Activated T-cell treated with anti-CD3 and anti-CD28 coated beads, Interleukin-2, amount 50 U/mL, for 4 hours (primary cell): Measurements from ENCODE around the gene NELL2. TPM values are rescaled to one million over a fixed set of nuclear protein-coding genes. Genes with fewer than 3 reads are reported as not detected.
"Not testable (repeated sequence)": the region's sequence is repeated elsewhere in the genome, so short reads cannot be mapped to it uniquely, and the experiment has no call there.

Experiments used
- ATAC-seq, 2 donors: fragments of 200-7000 bp; cut with Tn5 transposase; one replicate each; pipeline ENCODE4 v1.10.0; 2021
- DNase-seq: peaks from one replicate; pipeline ENCODE4 v3.0.0-alpha.2; 2020
- H3K27me3 Mint-ChIP-seq: one replicate; pipeline ENCODE4 v1.8.0; 2021; ENCODE audit warnings: low read depth, mixed read lengths
- H3K36me3 Mint-ChIP-seq: one replicate; pipeline ENCODE4 v1.8.0; 2022; ENCODE audit warnings: mixed read lengths; ENCODE audit not compliant: insufficient read depth
- H3K4me1 Mint-ChIP-seq: one replicate; pipeline ENCODE4 v1.8.0; 2021; ENCODE audit warnings: low read depth, mixed read lengths
- H3K4me3 Mint-ChIP-seq: one replicate; pipeline ENCODE4 v1.8.0; 2021; ENCODE audit warnings: mild to moderate bottlenecking, moderate library complexity, mixed read lengths
- H3K9me3 Mint-ChIP-seq: one replicate; pipeline ENCODE4 v1.8.0; 2021; ENCODE audit warnings: mixed read lengths
- total RNA-seq, 3 donors: library from RNA; stranded (reverse); gene quantifications; one replicate each; pipeline ENCODE4 v1.2.1, GENCODE V29; 2021

NELL2 gene
- total RNA-seq, 3 donors from 2014 or later = 19.9 to 32.0 (median 22.8) TPM

- no peak overlapping the region for H3K4me3 Mint-ChIP-seq
- H3K9me3 Mint-ChIP-seq = no peaks in the 10 kb centered on the region
- no peaks in the 10 kb centered on the region for H3K27me3 Mint-ChIP-seq
- H3K4me1 Mint-ChIP-seq = peaks cover 29% of the 10 kb centered on the region
- peaks cover 4% of the 10 kb centered on the region for H3K36me3 Mint-ChIP-seq
- DNase-seq (no peak), ATAC-seq (no peak)
These were observed 158.5 kb downstream of the NELL2 start for GRCh38 chr12:44717612-44718011.

GRCh38 chr12:44716711-44717110 lies 159.4 kb downstream of the NELL2 start:
- Mint-ChIP-seq H3K4me1 (peaks cover 26% of the 10 kb centered on the region), H3K9me3 (no peaks in the 10 kb centered on the region), H3K27me3 (no peaks in the 10 kb centered on the region), H3K4me3 (no peak overlapping the region), H3K36me3 (peaks cover 4% of the 10 kb centered on the region)
- DNase-seq = no peak
- ATAC-seq = no peak

- peaks cover 6% of the 10 kb centered on the region for H3K4me1 Mint-ChIP-seq
- H3K9me3 Mint-ChIP-seq = no peaks in the 10 kb centered on the region
- ATAC-seq (no peak), DNase-seq (no peak)
- H3K36me3 Mint-ChIP-seq = peaks cover 12% of the 10 kb centered on the region
- no peaks in the 10 kb centered on the region for H3K27me3 Mint-ChIP-seq
- H3K4me3 Mint-ChIP-seq = no peak overlapping the region
These were observed 164.4 kb downstream of the NELL2 start for GRCh38 chr12:44711736-44712135.

- DNase-seq (no peak), ATAC-seq (no peak)
- Mint-ChIP-seq H3K9me3 (no peaks in the 10 kb centered on the region), H3K4me3 (no peak overlapping the region), H3K4me1 (no peaks in the 10 kb centered on the region), H3K27me3 (no peaks in the 10 kb centered on the region), H3K36me3 (peaks cover 17% of the 10 kb centered on the region)
These were observed 166.9 kb downstream of the NELL2 start for GRCh38 chr12:44709166-44709565.

- no peaks in the 10 kb centered on the region for H3K4me1 Mint-ChIP-seq
- H3K4me3 Mint-ChIP-seq = no peak overlapping the region
- H3K27me3 Mint-ChIP-seq = no peaks in the 10 kb centered on the region
- H3K9me3 Mint-ChIP-seq = no peaks in the 10 kb centered on the region
- ATAC-seq = no peak
- H3K36me3 Mint-ChIP-seq = peaks cover 17% of the 10 kb centered on the region
- DNase-seq = no peak
These were observed 167.9 kb downstream of the NELL2 start for GRCh38 chr12:44708218-44708617.

- ATAC-seq = no peak
- Mint-ChIP-seq H3K27me3 (no peaks in the 10 kb centered on the region), H3K36me3 (peaks cover 39% of the 10 kb centered on the region), H3K9me3 (no peaks in the 10 kb centered on the region), H3K4me1 (peaks cover 6% of the 10 kb centered on the region), H3K4me3 (no peak overlapping the region)
- no peak for DNase-seq
These were observed 172.8 kb downstream of the NELL2 start for GRCh38 chr12:44703182-44703910.

- Mint-ChIP-seq H3K9me3 (no peaks in the 10 kb centered on the region), H3K4me1 (peaks cover 10% of the 10 kb centered on the region)
These were observed 178.6 kb downstream of the NELL2 start for GRCh38 chr12:44697511-44697910.

GRCh38 chr12:44696542-44696941 lies 179.6 kb downstream of the NELL2 start:
- ATAC-seq = no peak

More at GRCh38 chr12:44697511-44697910, 178.6 kb downstream of the NELL2 start:
- no peaks in the 10 kb centered on the region for H3K27me3 Mint-ChIP-seq
- DNase-seq (no peak), ATAC-seq (no peak)
- peaks cover 38% of the 10 kb centered on the region for H3K36me3 Mint-ChIP-seq
- H3K4me3 Mint-ChIP-seq = no peak overlapping the region

GRCh38 chr12:44694017-44694416 lies 182.1 kb downstream of the NELL2 start:
- ATAC-seq (no peak), DNase-seq (no peak)
- Mint-ChIP-seq H3K9me3 (peaks cover 4% of the 10 kb centered on the region), H3K36me3 (peaks cover 38% of the 10 kb centered on the region), H3K4me1 (peaks cover 5% of the 10 kb centered on the region), H3K27me3 (no peaks in the 10 kb centered on the region), H3K4me3 (no peak overlapping the region)

More at GRCh38 chr12:44696542-44696941, 179.6 kb downstream of the NELL2 start:
- Mint-ChIP-seq H3K4me1 (peaks cover 9% of the 10 kb centered on the region), H3K9me3 (no peaks in the 10 kb centered on the region), H3K36me3 (peaks cover 34% of the 10 kb centered on the region), H3K27me3 (no peaks in the 10 kb centered on the region), H3K4me3 (no peak overlapping the region)
- no peak for DNase-seq

- Mint-ChIP-seq H3K4me3 (no peak overlapping the region), H3K36me3 (peaks cover 43% of the 10 kb centered on the region), H3K4me1 (no peaks in the 10 kb centered on the region), H3K9me3 (peaks cover 9% of the 10 kb centered on the region), H3K27me3 (no peaks in the 10 kb centered on the region)
- ATAC-seq = no peak
- DNase-seq = no peak
These were observed 186.5 kb downstream of the NELL2 start for GRCh38 chr12:44689587-44689986.

GRCh38 chr12:44686821-44687432 lies 189.2 kb downstream of the NELL2 start:
- not testable (repeated sequence) for H3K27me3 Mint-ChIP-seq, H3K9me3 Mint-ChIP-seq, H3K4me1 Mint-ChIP-seq, DNase-seq, H3K4me3 Mint-ChIP-seq, ATAC-seq
- H3K36me3 Mint-ChIP-seq = peaks cover 44% of the 10 kb centered on the region

GRCh38 chr12:44677724-44678123 lies 198.4 kb downstream of the NELL2 start:
- Mint-ChIP-seq H3K36me3 (peaks cover 16% of the 10 kb centered on the region), H3K27me3 (no peaks in the 10 kb centered on the region), H3K4me3 (no peak overlapping the region), H3K9me3 (peaks cover 10% of the 10 kb centered on the region), H3K4me1 (peaks cover 2% of the 10 kb centered on the region)
- ATAC-seq (peak in 1 of 2 donors; percentile 18), DNase-seq (no peak)

- Mint-ChIP-seq H3K9me3 (peaks cover 25% of the 10 kb centered on the region), H3K4me1 (no peaks in the 10 kb centered on the region), H3K4me3 (no peak overlapping the region), H3K27me3 (no peaks in the 10 kb centered on the region), H3K36me3 (peaks cover 30% of the 10 kb centered on the region)
- no peak for ATAC-seq
- no peak for DNase-seq
These were observed 201.2 kb downstream of the NELL2 start for GRCh38 chr12:44674875-44675274.

GRCh38 chr12:44673811-44674210 lies 202.3 kb downstream of the NELL2 start:
- no peak overlapping the region for H3K4me3 Mint-ChIP-seq
- DNase-seq = no peak
- H3K9me3 Mint-ChIP-seq = peaks cover 27% of the 10 kb centered on the region
- peaks cover 30% of the 10 kb centered on the region for H3K36me3 Mint-ChIP-seq
- no peak for ATAC-seq
- H3K4me1 Mint-ChIP-seq = no peaks in the 10 kb centered on the region
- H3K27me3 Mint-ChIP-seq = no peaks in the 10 kb centered on the region

- Mint-ChIP-seq H3K9me3 (peaks cover 27% of the 10 kb centered on the region), H3K27me3 (no peaks in the 10 kb centered on the region), H3K4me3 (no peak overlapping the region), H3K4me1 (no peaks in the 10 kb centered on the region), H3K36me3 (peaks cover 30% of the 10 kb centered on the region)
- ATAC-seq (no peak), DNase-seq (no peak)
These were observed 204.1 kb downstream of the NELL2 start for GRCh38 chr12:44672042-44672441.
